Mesenchymal stem cell (in vitro differentiated cells and primary cell): ENCODE data around the gene XIRP1.

Source experiments
- DNase-seq: peaks from one replicate; pipeline ENCODE4 v3.0.0-alpha.2; 2013
- H2AFZ ChIP-seq: one replicate; pipeline ENCODE4 v1.6.1; 2013; ENCODE audit warnings: low read depth, mild to moderate bottlenecking, control low read depth, inconsistent platforms, low read length, moderate library complexity
- H2AK5ac ChIP-seq: 2 replicates; pipeline ENCODE4 v1.6.1; 2013; ENCODE audit warnings: low read length, moderate library complexity, mild to moderate bottlenecking, inconsistent platforms; ENCODE audit not compliant: severe bottlenecking
- H2BK120ac ChIP-seq: one replicate; pipeline ENCODE4 v1.6.1; 2013; ENCODE audit warnings: low read depth, mild to moderate bottlenecking, inconsistent platforms, low read length, moderate library complexity
- H2BK12ac ChIP-seq, 2 experiments: one replicate each; pipeline ENCODE4 v1.6.1; 2013; ENCODE audit warnings: inconsistent platforms in 2 of 2, low read length in 2 of 2, mild to moderate bottlenecking in 2 of 2, moderate library complexity in 2 of 2, control low read depth in 1 of 2
- H2BK15ac ChIP-seq: one replicate; pipeline ENCODE4 v1.6.1; 2013; ENCODE audit warnings: mild to moderate bottlenecking, low read depth, inconsistent platforms; ENCODE audit not compliant: poor library complexity, severe bottlenecking
- H2BK5ac ChIP-seq: 2 replicates; pipeline ENCODE4 v1.6.1; 2013; ENCODE audit warnings: low read depth, mild to moderate bottlenecking, low read length, control low read depth, inconsistent platforms; ENCODE audit not compliant: poor library complexity, severe bottlenecking
- H3K14ac ChIP-seq, 2 experiments: one replicate each; pipeline ENCODE4 v1.6.1; 2013; ENCODE audit warnings: inconsistent platforms in 2 of 2, low read length in 2 of 2, control low read depth in 1 of 2, mild to moderate bottlenecking in 1 of 2, moderate library complexity in 1 of 2
- H3K18ac ChIP-seq, 2 experiments: one replicate each; pipeline ENCODE4 v1.6.1; 2013; ENCODE audit warnings: inconsistent platforms in 2 of 2, low read length in 2 of 2, control low read depth in 1 of 2, low read depth in 1 of 2, mild to moderate bottlenecking in 1 of 2
- H3K23ac ChIP-seq, 2 experiments: one replicate each; pipeline ENCODE4 v1.6.1; 2013; ENCODE audit warnings: inconsistent platforms in 2 of 2, low read length in 2 of 2, mild to moderate bottlenecking in 2 of 2, moderate library complexity in 2 of 2, control low read depth in 1 of 2
- H3K27ac ChIP-seq: 2 replicates; pipeline ENCODE4 v1.5.1; 2013; ENCODE audit warnings: mild to moderate bottlenecking, moderate library complexity, low read length, control low read depth, inconsistent platforms; ENCODE audit not compliant: poor library complexity, severe bottlenecking
- H3K27me3 ChIP-seq, 2 experiments: 2 replicates each; pipeline versions ENCODE4 v1.6.1 to v1.7.0; 2013; ENCODE audit warnings: low read length in 2 of 2, mild to moderate bottlenecking in 2 of 2, moderate library complexity in 2 of 2, control low read depth in 1 of 2, inconsistent platforms in 1 of 2; ENCODE audit not compliant: control insufficient read depth in 1 of 2, insufficient read depth in 1 of 2
- H3K36me3 ChIP-seq, 2 experiments: 2 replicates each; pipeline versions ENCODE4 v1.6.1 to v1.7.0; 2013; ENCODE audit warnings: low read length in 2 of 2, control low read depth in 1 of 2, inconsistent platforms in 1 of 2, low read depth in 1 of 2, mild to moderate bottlenecking in 1 of 2; ENCODE audit not compliant: insufficient read depth in 2 of 2, control insufficient read depth in 1 of 2
- H3K4ac ChIP-seq, 2 experiments: one replicate each; pipeline ENCODE4 v1.6.1; 2013; ENCODE audit warnings: inconsistent platforms in 2 of 2, low read length in 2 of 2, mild to moderate bottlenecking in 2 of 2, moderate library complexity in 2 of 2, control low read depth in 1 of 2, low read depth in 1 of 2
- H3K4me1 ChIP-seq: 2 replicates; pipeline ENCODE4 v1.6.1; 2013; ENCODE audit warnings: low read depth, low read length, control low read depth; ENCODE audit not compliant: control insufficient read depth, insufficient read depth
- H3K4me2 ChIP-seq: 2 replicates; pipeline ENCODE4 v1.6.1; 2013; ENCODE audit warnings: low read length, mild to moderate bottlenecking, inconsistent platforms; ENCODE audit not compliant: poor library complexity, severe bottlenecking
- H3K4me3 ChIP-seq, 2 experiments: 2 replicates each; pipeline versions ENCODE4 v1.5.1 to v1.7.0; 2013; ENCODE audit warnings: low read length in 2 of 2, mild to moderate bottlenecking in 2 of 2, control low read depth in 1 of 2, low read depth in 1 of 2; ENCODE audit not compliant: insufficient read depth in 1 of 2
- H3K79me1 ChIP-seq: replicated peaks from 2 replicates; pipeline ENCODE4 v1.6.1; 2013; ENCODE audit warnings: mild to moderate bottlenecking, control low read depth, low read length, inconsistent platforms; ENCODE audit not compliant: poor library complexity, severe bottlenecking
- H3K9ac ChIP-seq: 2 replicates; pipeline ENCODE4 v1.7.0; 2013; ENCODE audit warnings: mild to moderate bottlenecking, low read length, moderate library complexity
- H3K9me3 ChIP-seq: 2 replicates; pipeline ENCODE4 v1.7.0; 2013; ENCODE audit warnings: mild to moderate bottlenecking, low read length; ENCODE audit not compliant: control insufficient read depth
- H4K8ac ChIP-seq: one replicate; pipeline ENCODE4 v1.6.1; 2013; ENCODE audit warnings: inconsistent platforms, mild to moderate bottlenecking, low read length, moderate library complexity
- H4K91ac ChIP-seq: one replicate; pipeline ENCODE4 v1.6.1; 2013; ENCODE audit warnings: mild to moderate bottlenecking, low read length, inconsistent platforms
- WGBS: methylation state at CpG from one replicate; pipeline ENCODE4 v1.1.7; 2013; ENCODE audit warnings: mixed read lengths; 5-methylcytosine and 5-hydroxymethylcytosine counted together

The XIRP1 gene

GRCh38 chr3:39144748-39145380 is 47.5 kb downstream of the XIRP1 start:
- Histone ChIP-seq H3K4me1 (peaks cover 49% of the 10 kb centered on the region), H3K27me3 (no peaks in the 10 kb centered on the region), H3K9ac (no peak overlapping the region), H3K4me2 (no peak overlapping the region), H2BK5ac (no peak overlapping the region), H3K79me1 (peaks cover 36% of the 10 kb centered on the region), H3K18ac (peak overlapping the region in 1 of 2 experiments; percentile 37), H3K36me3 (peaks cover 56 to 61% of the 10 kb centered on the region in 2 experiments), H3K4me3 (no peak overlapping the region), H4K8ac (no peak overlapping the region), H3K9me3 (no peaks in the 10 kb centered on the region), H2BK120ac (no peak overlapping the region), H4K91ac (no peak overlapping the region), H3K27ac (no peak overlapping the region), H2BK12ac (no peak overlapping the region), H3K14ac (no peak overlapping the region), H2BK15ac (no peak overlapping the region), H3K23ac (no peak overlapping the region), H2AFZ (no peak overlapping the region), H2AK5ac (no peak overlapping the region), H3K4ac (no peak overlapping the region)
- 98% methylated on average over 16 of the region's 23 CpGs for WGBS
- no peak for DNase-seq

- Histone ChIP-seq H3K14ac (no peak overlapping the region), H2BK12ac (no peak overlapping the region), H3K18ac (no peak overlapping the region), H3K4me1 (peaks cover 45% of the 10 kb centered on the region), H2BK120ac (no peak overlapping the region), H4K8ac (no peak overlapping the region), H3K9ac (no peak overlapping the region), H3K23ac (no peak overlapping the region), H4K91ac (peak overlapping the region; percentile 20), H2BK5ac (no peak overlapping the region), H3K9me3 (no peaks in the 10 kb centered on the region), H2AK5ac (no peak overlapping the region), H3K4me3 (no peak overlapping the region), H3K79me1 (peaks cover 36% of the 10 kb centered on the region), H3K4ac (no peak overlapping the region), H3K36me3 (peaks cover 56 to 67% of the 10 kb centered on the region in 2 experiments), H2BK15ac (peak overlapping the region; percentile 19), H3K27ac (no peak overlapping the region), H2AFZ (no peak overlapping the region), H3K27me3 (no peaks in the 10 kb centered on the region), H3K4me2 (no peak overlapping the region)
- DNase-seq, result no peak
- 96% methylated on average over 20 of the region's 20 CpGs for WGBS
Observed at GRCh38 chr3:39144095-39144747, 48.2 kb downstream of the XIRP1 start.

GRCh38 chr3:39143051-39143885 is 49.1 kb downstream of the XIRP1 start:
- no peak overlapping the region for H3K14ac ChIP-seq
- H2AFZ ChIP-seq, result no peak overlapping the region
- no peak for DNase-seq
- no peak overlapping the region for H4K8ac ChIP-seq
- no peak overlapping the region for H3K4ac ChIP-seq
- no peak overlapping the region for H2BK12ac ChIP-seq
- H2BK120ac ChIP-seq, result no peak overlapping the region
- H3K27ac ChIP-seq, result no peak overlapping the region
- no peaks in the 10 kb centered on the region for H3K9me3 ChIP-seq
- no peak overlapping the region for H3K4me3 ChIP-seq
- no peak overlapping the region for H3K4me2 ChIP-seq
- no peak overlapping the region for H2AK5ac ChIP-seq
- H3K27me3 ChIP-seq, result no peaks in the 10 kb centered on the region
- H3K79me1 ChIP-seq, result peaks cover 39% of the 10 kb centered on the region
- H3K4me1 ChIP-seq, result peaks cover 39% of the 10 kb centered on the region
- no peak overlapping the region for H2BK5ac ChIP-seq
- no peak overlapping the region for H2BK15ac ChIP-seq
- WGBS, result 85% methylated on average over 14 of the region's 14 CpGs
- peaks cover 60 to 69% of the 10 kb centered on the region in 2 experiments for H3K36me3 ChIP-seq
- H4K91ac ChIP-seq, result no peak overlapping the region
- no peak overlapping the region for H3K23ac ChIP-seq
- H3K18ac ChIP-seq, result no peak overlapping the region
- no peak overlapping the region for H3K9ac ChIP-seq

- peaks cover 28% of the 10 kb centered on the region for H3K4me1 ChIP-seq
- no peak overlapping the region for H2BK120ac ChIP-seq
- no peaks in the 10 kb centered on the region for H3K27me3 ChIP-seq
- 85% methylated on average over 2 of the region's 5 CpGs for WGBS
- H3K9me3 ChIP-seq, result no peaks in the 10 kb centered on the region
- H2AK5ac ChIP-seq, result no peak overlapping the region
- H3K14ac ChIP-seq, result no peak overlapping the region
- no peak overlapping the region for H3K4me3 ChIP-seq
- H2BK12ac ChIP-seq, result no peak overlapping the region
- no peak overlapping the region for H3K23ac ChIP-seq
- H3K79me1 ChIP-seq, result peaks cover 46% of the 10 kb centered on the region
- H2BK15ac ChIP-seq, result no peak overlapping the region
- no peak overlapping the region for H2BK5ac ChIP-seq
- no peak overlapping the region for H2AFZ ChIP-seq
- peak overlapping the region; percentile 12 for H3K4me2 ChIP-seq
- H4K8ac ChIP-seq, result no peak overlapping the region
- H3K18ac ChIP-seq, result peak overlapping the region in 1 of 2 experiments; percentile 10
- H4K91ac ChIP-seq, result no peak overlapping the region
- no peak overlapping the region for H3K27ac ChIP-seq
- DNase-seq, result no peak
- H3K36me3 ChIP-seq, result peaks cover 71 to 80% of the 10 kb centered on the region in 2 experiments
- no peak overlapping the region for H3K9ac ChIP-seq
- peak overlapping the region in 1 of 2 experiments; percentile 30 for H3K4ac ChIP-seq
Observed at GRCh38 chr3:39142067-39142466, 50.3 kb downstream of the XIRP1 start.
